HEK293T (cell line): ENCODE measurements around the gene KDM6A.

Experiments
- BHLHE40 ChIP-seq: fragments of 450-650 bp; IDR thresholded peaks from 2 replicates; pipeline ENCODE4 v1.6.1; 2016; ENCODE audit warnings: mild to moderate bottlenecking, moderate library complexity, borderline replicate concordance
- ELF4 ChIP-seq: fragments of 450-650 bp; IDR thresholded peaks from 2 replicates; pipeline ENCODE4 v1.6.1; 2017; ENCODE audit warnings: antibody characterized with exemption
- FOXK2 ChIP-seq: fragments of 450-650 bp; IDR thresholded peaks from 2 replicates; pipeline ENCODE4 v1.6.1; 2016; ENCODE audit warnings: mild to moderate bottlenecking
- LEF1 ChIP-seq: fragments of 450-650 bp; IDR thresholded peaks from 2 replicates; pipeline ENCODE4 v1.6.1; 2017; ENCODE audit warnings: mild to moderate bottlenecking, borderline replicate concordance

DNA sequence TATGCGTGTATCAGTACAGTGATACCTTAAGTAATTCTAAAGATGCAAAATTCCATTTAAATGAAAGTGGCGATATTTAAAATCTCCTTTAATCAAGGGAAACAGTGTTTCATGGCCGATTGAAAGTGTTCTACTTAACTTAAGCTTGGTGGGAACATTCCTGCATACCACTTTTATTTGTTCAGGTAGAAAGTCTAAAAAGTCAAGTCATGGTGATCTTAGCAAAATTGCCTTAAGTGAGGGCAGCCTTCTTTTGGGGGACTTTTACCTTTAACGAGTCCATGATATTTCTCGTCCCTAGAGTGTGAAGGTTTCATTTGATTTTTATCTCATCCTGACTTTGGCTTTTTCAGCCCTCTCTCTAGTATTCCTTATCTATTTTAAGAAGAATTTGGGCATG, 149.2 kb downstream of the KDM6A start:
- TF ChIP-seq LEF1 = no peak
- no peak for TF ChIP-seq FOXK2
- TF ChIP-seq ELF4 = no peak
- TF ChIP-seq BHLHE40 = no peak
